Activated CD4-positive, alpha-beta T cell treated with anti-CD3 and anti-CD28 coated beads, Interleukin-2, amount 50 U/mL, for 1 hour (primary cell): ENCODE data around the gene IGFN1.
"Not testable (repeated sequence)": the region's sequence is repeated elsewhere in the genome, so short reads cannot be mapped to it uniquely, and the experiment has no call there.

ENCODE experiments used
- DNase-seq: peaks from one replicate; pipeline ENCODE4 v3.0.0-alpha.2; 2020

Gene IGFN1

GRCh38 chr1:201219481-201220387 is 29.1 kb downstream of the IGFN1 start:
- DNase-seq: no peak

- DNase-seq: no peak
These were observed 29.7 kb downstream of the IGFN1 start for GRCh38 chr1:201220388-201220715.

- no peak for DNase-seq
These were observed 30.7 kb downstream of the IGFN1 start for GRCh38 chr1:201221201-201221846.

GRCh38 chr1:201222125-201222524 is 31.5 kb downstream of the IGFN1 start:
- no peak for DNase-seq

GRCh38 chr1:201223852-201224665 is 33.4 kb downstream of the IGFN1 start:
- no peak for DNase-seq

- DNase-seq: no peak
These were observed 34.2 kb downstream of the IGFN1 start for GRCh38 chr1:201224666-201225370.

- DNase-seq: no peak
These were observed 35.5 kb downstream of the IGFN1 start for GRCh38 chr1:201226178-201226514.

GRCh38 chr1:201226859-201227488 is 36.4 kb downstream of the IGFN1 start:
- no peak for DNase-seq

GRCh38 chr1:201228011-201228983 is 37.7 kb downstream of the IGFN1 start:
- no peak for DNase-seq

GRCh38 chr1:201229095-201229494 is 38.5 kb downstream of the IGFN1 start:
- DNase-seq: no peak

GRCh38 chr1:201229771-201230635 is 39.4 kb downstream of the IGFN1 start:
- no peak for DNase-seq

GRCh38 chr1:201230676-201231075 is 40.1 kb downstream of the IGFN1 start:
- DNase-seq: no peak

GRCh38 chr1:201239646-201240045 is 49.0 kb downstream of the IGFN1 start:
- not testable (repeated sequence) for DNase-seq

- DNase-seq: no peak
These were observed 49.5 kb downstream of the IGFN1 start for GRCh38 chr1:201240171-201240570.

- no peak for DNase-seq
These were observed 51.1 kb downstream of the IGFN1 start for GRCh38 chr1:201241736-201242135.

GRCh38 chr1:201245082-201245481 is 54.5 kb downstream of the IGFN1 start:
- no peak for DNase-seq

GRCh38 chr1:201248721-201249559 is 58.3 kb downstream of the IGFN1 start:
- no peak for DNase-seq

- no peak for DNase-seq
These were observed 59.8 kb downstream of the IGFN1 start for GRCh38 chr1:201250326-201251011.

GRCh38 chr1:201251411-201251810 is 60.8 kb downstream of the IGFN1 start:
- no peak for DNase-seq
